Endothelial cell of umbilical vein (primary cell): ENCODE data around the gene STAT1. TPM values are rescaled to one million over a fixed set of nuclear protein-coding genes. Genes with fewer than 3 reads are reported as not detected.

Source experiments
- BruUV-seq: library from RNA; stranded (reverse); fragments of 400-500 nt; replicated peaks from 2 replicates; lab custom pipeline; 2021; lab: Mats Ljungman, UMichigan
- CTCF ChIA-PET: fragments of 300-600, 350-600 bp; sonication (Branson Sonifier 250); formaldehyde crosslinking; loops from one replicate; lab custom pipeline; 2021; ENCODE audit warnings: antibody characterized with exemption, inconsistent platforms; lab: Charles Lee
- POLR2A ChIA-PET: fragments of 300-600, 350-600 bp; sonication (Branson Sonifier 250); formaldehyde crosslinking; loops from one replicate; lab custom pipeline; 2021; ENCODE audit warnings: antibody characterized with exemption, inconsistent platforms; lab: Charles Lee
- DNase-seq: peaks from one replicate; pipeline ENCODE4 v3.0.0-alpha.2; 2011; ENCODE audit warnings: low read depth, low spot score
- FAIRE-seq: peaks from 2 replicates; lab custom pipeline; 2011; peaks lifted over from hg19 to GRCh38; lab: Jason Lieb, UNC
- H2AFZ ChIP-seq: 2 replicates; pipeline ENCODE4 v1.6.0; 2012; ENCODE audit warnings: low read depth, low read length, control low read depth, inconsistent platforms
- H3K27ac ChIP-seq: 2 replicates; pipeline ENCODE4 v1.5.1; 2011; ENCODE audit warnings: low read depth, mild to moderate bottlenecking, control low read depth, low read length, moderate library complexity; ENCODE audit not compliant: insufficient read depth
- H3K27me3 ChIP-seq, 2 experiments: 2 replicates each; pipeline versions ENCODE4 v1.6.0 to v1.6.1; 2011; ENCODE audit warnings: low read length in 2 of 2, mixed read lengths in 1 of 2; ENCODE audit not compliant: control insufficient read depth in 2 of 2, insufficient read depth in 2 of 2
- H3K36me3 ChIP-seq, 2 experiments: 2 replicates in 1 of 2; 3 replicates in 1 of 2; pipeline ENCODE4 v1.5.1; 2011; ENCODE audit warnings: low read length in 2 of 2, mild to moderate bottlenecking in 1 of 2, moderate library complexity in 1 of 2; ENCODE audit not compliant: control insufficient read depth in 2 of 2, insufficient read depth in 2 of 2; ENCODE audit errors: extremely low read depth in 1 of 2
- H3K4me1 ChIP-seq: 3 replicates; pipeline ENCODE4 v1.5.1; 2011; ENCODE audit warnings: mild to moderate bottlenecking, low read length; ENCODE audit not compliant: control insufficient read depth, insufficient read depth; ENCODE audit errors: extremely low read depth
- H3K4me2 ChIP-seq: 2 replicates; pipeline ENCODE4 v1.6.1; 2011; ENCODE audit warnings: low read length, control low read depth, mixed read lengths; ENCODE audit not compliant: insufficient read depth
- H3K4me3 ChIP-seq, 3 experiments: fragments of 200-600 bp in 1 of 3; sonication (generic), shearing (Covaris generic) in 1 of 3; replicated peaks in 1 of 3; 2 replicates each; pipeline ENCODE4 v1.5.1; 2011 to 2016; ENCODE audit warnings: control low read depth in 3 of 3, low read length in 3 of 3, mild to moderate bottlenecking in 2 of 3, inconsistent platforms in 1 of 3, low read depth in 1 of 3, moderate library complexity in 1 of 3; ENCODE audit not compliant: insufficient read depth in 1 of 3
- H3K79me2 ChIP-seq: 2 replicates; pipeline ENCODE4 v1.6.0; 2012; ENCODE audit warnings: low read length, inconsistent platforms; ENCODE audit not compliant: control insufficient read depth, insufficient read depth
- H3K9ac ChIP-seq: replicated peaks from 2 replicates; pipeline ENCODE3; 2011; ENCODE audit warnings: low read length, control low read depth; ENCODE audit not compliant: insufficient read depth; ENCODE audit errors: extremely low read depth
- H3K9me1 ChIP-seq: replicated peaks from 3 replicates; pipeline ENCODE4 v1.6.0; 2011; ENCODE audit warnings: mild to moderate bottlenecking, low read length; ENCODE audit not compliant: control insufficient read depth, insufficient read depth; ENCODE audit errors: extremely low read depth
- H3K9me3 ChIP-seq: replicated peaks from 2 replicates; pipeline ENCODE4 v1.5.1; 2012; ENCODE audit warnings: low read length, inconsistent platforms; ENCODE audit not compliant: control insufficient read depth, insufficient read depth
- H4K20me1 ChIP-seq: replicated peaks from 2 replicates; pipeline ENCODE3; 2011; ENCODE audit warnings: mild to moderate bottlenecking, low read length; ENCODE audit not compliant: control insufficient read depth, insufficient read depth; ENCODE audit errors: extremely low read depth
- CTCF ChIP-seq, 2 donors: IDR thresholded peaks; 1 replicate in 1 of 2; 2 replicates in 1 of 2; pipeline ENCODE4 v1.5.1; 2011; ENCODE audit warnings: low read length in 2 of 2, mild to moderate bottlenecking in 2 of 2, moderate library complexity in 2 of 2, control low read depth in 1 of 2, inconsistent platforms in 1 of 2, low read depth in 1 of 2; ENCODE audit not compliant: insufficient read depth in 1 of 2; ENCODE audit errors: extremely low read depth in 1 of 2
- EZH2 ChIP-seq: IDR thresholded peaks from 2 replicates; pipeline ENCODE4 v1.6.1; 2012; ENCODE audit warnings: borderline replicate concordance, low read depth, mild to moderate bottlenecking, moderate library complexity, low read length, inconsistent platforms; ENCODE audit not compliant: severe bottlenecking
- FOS ChIP-seq: IDR thresholded peaks from 2 replicates; pipeline ENCODE4 v1.6.1; 2011; ENCODE audit warnings: mild to moderate bottlenecking, low read length, moderate library complexity, borderline replicate concordance; ENCODE audit not compliant: insufficient read depth
- GATA2 ChIP-seq: IDR thresholded peaks from 2 replicates; pipeline ENCODE4 v1.7.0; 2011; ENCODE audit warnings: low read depth, mild to moderate bottlenecking, moderate library complexity, mixed read lengths, low read length; ENCODE audit not compliant: insufficient read length, insufficient read depth
- JUN ChIP-seq: IDR thresholded peaks from 2 replicates; pipeline ENCODE4 v1.6.1; 2011; ENCODE audit warnings: borderline replicate concordance, low read depth; ENCODE audit not compliant: insufficient read length, insufficient read depth
- MAX ChIP-seq: IDR thresholded peaks from 2 replicates; pipeline ENCODE4 v1.6.1; 2011; ENCODE audit not compliant: insufficient read depth, insufficient read length
- MYC ChIP-seq: IDR thresholded peaks from one replicate; pipeline ENCODE4 v1.6.1; 2011; ENCODE audit warnings: mild to moderate bottlenecking, low read depth, low read length
- POLR2A ChIP-seq: IDR thresholded peaks from 2 replicates; pipeline ENCODE4 v1.6.1; 2012; ENCODE audit warnings: low read depth, mild to moderate bottlenecking, control low read depth, low read length
- POLR2AphosphoS5 ChIP-seq: IDR thresholded peaks from 2 replicates; pipeline ENCODE4 v1.6.1; 2012; ENCODE audit warnings: low read depth, mild to moderate bottlenecking, control low read depth, low read length, moderate library complexity; ENCODE audit not compliant: insufficient read depth
- dilution Hi-C: fragments of 300-500 bp; cut with MboI; formaldehyde crosslinking; loops from one replicate; pipeline ENCODE4 v1.15.0; 2019; ENCODE audit warnings: low sequenced_read_pairs; ENCODE audit not compliant: extremely low pct_ligation_motif_present
- intact Hi-C: fragments of 100-400 bp; cut with micrococcal nuclease; formaldehyde crosslinking; loops from one replicate; pipeline ENCODE4 v1.10.0; 2022
- polyA plus RNA-seq, 4 experiments: library from polyadenylated mRNA; depleted of rRNA in 3 of 4; stranded (reverse) in 3 of 4; unstranded in 1 of 4; fragments of >200 nt; gene quantifications; 2 replicates each; pipeline versions ENCODE4 v1.2.1 to v1.2.3, GENCODE V29; 2011 to 2012; ENCODE audit warnings: missing spikeins in 1 of 4
- total RNA-seq: library from RNA; stranded (reverse); gene quantifications from 2 replicates; pipeline ENCODE4 v1.2.3, GENCODE V29; 2021

Gene STAT1
- total and polyA plus RNA-seq, 2 donors (not counting 3 experiments of a cell fraction or from before 2014, with no cell fraction given) = 64.2 to 67.6 TPM

- H3K9me3 ChIP-seq = no peaks in the 10 kb centered on the region
- H2AFZ ChIP-seq = peak overlapping the region; percentile 68
- H4K20me1 ChIP-seq = no peaks in the 10 kb centered on the region
- peaks cover 16% of the 10 kb centered on the region for H3K4me1 ChIP-seq
- H3K4me2 ChIP-seq = peak overlapping the region; percentile 90
- H3K9ac ChIP-seq = peak overlapping the region; percentile 74
- ChIA-PET POLR2A (interaction anchor here (0.6 kb wide), 1 partner anchor 132 kb away, joined by 3 read pairs; no protein-coding TSS in a partner anchor), CTCF (interaction anchor here (1.8 kb wide), 1 partner anchor 142 kb away, joined by 7 read pairs; no protein-coding TSS in a partner anchor)
- H3K27me3 ChIP-seq = no peaks in the 10 kb centered on the region
- H3K36me3 ChIP-seq = peaks cover 0 to 2% of the 10 kb centered on the region in 2 experiments
- TF ChIP-seq EZH2 = no peak
- TF ChIP-seq FOS = no peak
- no peak for TF ChIP-seq JUN
- peak; percentile 3 for TF ChIP-seq POLR2A
- intact Hi-C loops = loop anchor here (1.0 to 5.0 kb wide), 3 partner anchors 8 to 66 kb away; no protein-coding TSS in a partner anchor
- dilution Hi-C loops = no loop called here
- H3K27ac ChIP-seq = peak overlapping the region; percentile 36
- BruUV-seq = TSS peak; percentile 59
- H3K9me1 ChIP-seq = no peaks in the 10 kb centered on the region
- H3K79me2 ChIP-seq = peaks cover 21% of the 10 kb centered on the region
- H3K4me3 ChIP-seq = peak overlapping the region; percentile 50 to 94 (median 78)
- DNase-seq = no peak
- no peak for FAIRE-seq
Measured at GRCh38 chr2:191013682-191013931, 364 bp downstream of the STAT1 start.

- ChIA-PET POLR2A (no interaction called here), CTCF (interaction anchor here (0.9 to 1.3 kb wide), 3 partner anchors 13 to 67 kb away, joined by 3 to 4 read pairs (median 3); no protein-coding TSS in a partner anchor)
- no peaks in the 10 kb centered on the region for H3K9me3 ChIP-seq
- H3K9ac ChIP-seq = peak overlapping the region; percentile 74
- H3K27ac ChIP-seq = peak overlapping the region; percentile 36
- intact Hi-C loops = loop anchor here (1.0 to 5.0 kb wide), 3 partner anchors 8 to 66 kb away; no protein-coding TSS in a partner anchor
- BruUV-seq = no TSS peak
- no peaks in the 10 kb centered on the region for H3K27me3 ChIP-seq
- TF ChIP-seq MAX (no peak), GATA2 (no peak), FOS (no peak), POLR2AphosphoS5 (no peak), CTCF (IDR thresholded peaks at IDR 0.05; ENCODE audit: extremely low read depth in 1 of 2, insufficient read depth in 1 of 2, low read depth in 1 of 2, low read length in 2 of 2) (no peak), POLR2A (no peak), EZH2 (no peak), MYC (no peak), JUN (no peak)
- peaks cover 2 to 3% of the 10 kb centered on the region in 2 experiments for H3K36me3 ChIP-seq
- dilution Hi-C loops = no loop called here
- peak overlapping the region; percentile 68 for H2AFZ ChIP-seq
- H3K4me1 ChIP-seq = peaks cover 16% of the 10 kb centered on the region
- H3K4me3 ChIP-seq = peak overlapping the region; percentile 50 to 94 (median 78)
- DNase-seq (no peak), FAIRE-seq (no peak)
- peaks cover 21% of the 10 kb centered on the region for H3K79me2 ChIP-seq
- peak overlapping the region; percentile 90 for H3K4me2 ChIP-seq
- H3K9me1 ChIP-seq = no peaks in the 10 kb centered on the region
- no peaks in the 10 kb centered on the region for H4K20me1 ChIP-seq
Measured at GRCh38 chr2:191012845-191013681, 908 bp downstream of the STAT1 start.
